ENCODE measurements around the gene RNGTT.

- TF ChIP-seq CTCF (conservative IDR thresholded peaks at IDR 0.05; ENCODE audit: low read depth, low read length) (no peak), EZH2phosphoT487 (IDR thresholded peaks at IDR 0.05; ENCODE audit: borderline replicate concordance, low read length) (no peak), EZH2 (IDR thresholded peaks at IDR 0.05; ENCODE audit: low read length, unreplicated experiment) (no peak)
These were observed 293.9 kb downstream of the RNGTT start for GRCh38 chr6:88669475-88669874.

All from PC-3 (cell line).